SKM-1 treated with dmso at 0.1 percent for 144 hours (cell line): ENCODE data around the gene GABPB1.

Experiments used
- DNase-seq: peaks from one replicate; lab custom pipeline; 2025; ENCODE audit not compliant: unreplicated experiment; lab: John Stamatoyannopoulos, UW

GABPB1 gene

DNA sequence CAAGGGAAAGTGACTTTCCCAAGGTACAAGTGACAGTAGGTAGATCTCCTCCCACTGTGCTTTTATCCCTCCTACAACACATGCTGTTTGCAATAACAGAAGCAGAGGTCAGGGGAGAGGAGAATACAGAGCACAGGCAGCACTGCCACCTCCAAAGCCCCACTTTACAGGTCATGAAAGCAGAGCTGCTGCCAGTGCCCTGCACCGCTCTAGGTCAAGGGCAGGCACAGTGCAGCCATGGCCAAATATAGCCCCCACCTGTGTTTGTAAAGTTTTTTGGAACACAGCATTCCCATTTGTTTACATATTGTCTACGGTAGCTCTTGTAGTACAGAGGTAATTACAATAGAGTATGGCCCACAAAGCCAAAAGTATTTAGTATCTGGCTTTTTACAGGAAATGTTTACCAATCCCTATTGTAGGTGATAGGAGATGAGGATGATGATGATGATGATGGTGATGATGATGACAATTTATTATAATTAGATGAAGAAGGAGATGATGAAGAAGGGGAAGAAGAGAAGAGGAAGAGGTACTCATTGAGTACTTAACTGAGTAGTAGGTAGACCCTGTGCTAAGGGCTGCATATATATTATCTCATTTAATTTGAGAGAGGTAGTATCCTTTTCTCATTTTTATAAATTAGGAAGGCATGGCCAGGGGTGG, 109.9 kb downstream of the GABPB1 start:
- no peak for DNase-seq

DNA sequence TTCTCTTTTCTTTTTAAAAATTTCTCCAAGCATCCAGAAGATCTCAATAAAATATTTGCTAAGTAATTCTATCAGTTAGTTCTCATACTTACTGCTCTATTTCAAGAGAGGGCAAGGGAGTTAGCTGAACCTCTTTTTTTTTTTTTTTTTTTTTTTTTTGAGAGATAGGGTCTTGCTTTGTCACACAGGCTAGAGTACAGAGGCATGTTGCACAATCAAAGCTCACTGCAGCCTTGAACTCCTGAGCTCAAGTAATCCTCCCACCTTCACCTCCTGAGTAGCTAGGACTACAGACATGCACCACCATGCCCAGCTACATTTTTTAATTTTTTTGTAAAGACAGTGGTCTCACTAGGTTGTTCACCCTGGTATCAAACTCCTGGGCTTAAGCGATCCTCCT, 110.8 kb downstream of the GABPB1 start:
- no peak for DNase-seq

DNA sequence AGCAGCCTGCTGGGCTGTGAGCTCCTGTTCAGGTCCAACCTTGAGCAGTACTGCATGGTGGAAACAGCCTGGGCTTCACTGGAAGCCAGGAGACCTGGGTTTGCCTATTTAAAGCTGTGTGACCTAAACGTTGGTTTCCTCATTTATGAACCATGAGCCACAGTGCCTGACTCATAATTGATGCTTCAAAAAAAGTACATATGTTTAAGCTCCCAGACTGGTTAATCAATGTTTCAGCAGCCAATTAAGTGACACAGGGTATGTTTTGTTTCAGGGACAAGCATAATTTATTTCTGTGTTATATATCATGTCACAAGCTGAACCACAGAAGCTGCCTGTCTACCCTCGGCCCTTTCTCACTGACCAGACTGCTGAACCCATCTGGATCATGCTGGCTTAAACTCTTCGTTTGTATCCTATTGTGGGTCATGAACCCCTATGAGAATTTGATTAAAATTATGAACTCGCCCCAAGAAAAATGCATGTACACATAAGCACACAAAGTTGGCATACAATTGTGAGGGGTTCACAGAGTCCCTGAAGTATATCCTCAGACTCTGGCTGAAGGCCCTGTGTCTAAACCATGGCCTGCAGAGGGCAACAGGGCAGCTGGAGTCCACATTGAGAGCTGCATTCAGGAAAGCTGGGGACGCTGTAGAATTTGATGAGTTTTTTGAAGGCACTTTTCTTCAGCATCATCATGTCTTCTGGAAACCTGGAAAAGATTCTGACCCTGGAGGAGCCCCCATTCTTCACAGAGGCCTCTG, 113.1 kb downstream of the GABPB1 start:
- DNase-seq: no peak

- no peak for DNase-seq
Observed at GRCh38 chr15:50238255-50238654, 116.7 kb downstream of the GABPB1 start.

DNA sequence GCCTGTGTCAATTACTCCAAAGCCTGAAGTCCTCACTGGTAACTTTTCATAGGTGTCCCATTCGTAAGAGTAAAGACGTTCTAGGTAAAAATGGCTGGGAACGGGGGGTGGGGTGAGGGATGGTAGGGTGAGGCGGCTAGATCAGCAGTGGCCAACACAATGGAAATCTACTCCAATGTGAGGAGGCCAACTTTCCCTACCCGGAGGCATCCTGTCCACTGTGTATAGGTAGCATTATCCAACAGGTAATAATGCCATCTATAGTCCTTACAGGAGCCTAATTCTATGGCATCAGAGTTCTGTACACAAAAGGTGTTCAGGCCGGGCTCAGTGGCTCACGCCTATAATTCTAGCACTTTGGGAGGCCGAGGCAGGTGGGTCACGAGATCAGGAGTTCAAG, 118.6 kb downstream of the GABPB1 start:
- no peak for DNase-seq

DNA sequence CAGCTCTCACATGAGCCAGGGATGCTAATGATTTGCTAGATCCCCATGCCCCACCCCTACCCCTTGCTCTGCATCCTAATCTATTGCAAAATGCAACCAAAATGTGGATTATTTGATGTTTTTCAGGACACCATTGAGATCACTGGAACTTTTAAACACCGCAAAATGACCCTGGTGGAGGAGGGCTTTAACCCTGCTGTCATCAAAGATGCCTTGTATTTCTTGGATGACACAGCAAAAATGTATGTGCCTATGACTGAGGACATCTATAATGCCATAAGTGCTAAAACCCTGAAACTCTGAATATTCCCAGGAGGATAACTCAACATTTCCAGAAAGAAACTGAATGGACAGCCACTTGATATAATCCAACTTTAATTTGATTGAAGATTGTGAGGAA, 119.2 kb downstream of the GABPB1 start:
- DNase-seq: no peak

DNA sequence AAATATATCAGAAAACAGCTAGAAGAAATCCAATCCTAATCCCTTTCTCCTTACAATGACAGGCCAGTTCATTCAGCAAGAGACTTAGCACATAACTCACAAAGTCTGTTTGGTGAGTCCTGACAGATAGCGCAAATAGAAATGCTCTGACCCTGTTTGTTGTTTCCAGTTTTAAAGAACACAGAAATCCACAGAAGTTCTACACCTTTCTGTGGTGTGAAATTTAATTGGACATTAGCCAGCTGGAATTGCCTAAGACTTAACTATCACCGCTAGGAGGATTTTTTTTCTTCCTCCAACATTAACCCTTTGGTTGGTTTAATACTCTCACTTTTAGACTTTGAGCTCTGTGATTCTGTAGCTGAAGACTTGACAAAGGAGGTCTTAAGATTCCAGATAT, 120.2 kb downstream of the GABPB1 start:
- DNase-seq: no peak

GRCh38 chr15:50233192-50233736, 121.7 kb downstream of the GABPB1 start:
- no peak for DNase-seq

DNA sequence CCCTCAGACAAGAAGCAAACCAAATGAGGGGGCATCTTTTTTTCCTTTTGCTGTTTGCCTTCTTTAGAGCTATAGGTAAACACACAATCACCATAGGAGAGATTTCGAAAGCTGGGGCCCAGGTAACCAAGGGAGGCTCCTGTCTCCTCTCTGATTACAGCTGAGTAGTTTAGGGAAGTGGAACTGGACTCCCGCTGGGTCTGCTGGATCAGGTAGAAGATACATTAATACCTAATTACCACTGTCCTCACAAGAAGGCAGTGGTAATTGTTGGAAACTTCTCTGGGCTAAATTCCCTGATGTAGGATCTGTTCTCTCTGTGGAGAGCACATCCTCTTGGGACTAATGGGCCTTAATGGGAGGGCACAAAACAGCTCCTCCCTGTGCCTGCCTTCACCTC, 122.2 kb downstream of the GABPB1 start:
- no peak for DNase-seq

GRCh38 chr15:50231761-50232160, 123.2 kb downstream of the GABPB1 start:
- no peak for DNase-seq

DNA sequence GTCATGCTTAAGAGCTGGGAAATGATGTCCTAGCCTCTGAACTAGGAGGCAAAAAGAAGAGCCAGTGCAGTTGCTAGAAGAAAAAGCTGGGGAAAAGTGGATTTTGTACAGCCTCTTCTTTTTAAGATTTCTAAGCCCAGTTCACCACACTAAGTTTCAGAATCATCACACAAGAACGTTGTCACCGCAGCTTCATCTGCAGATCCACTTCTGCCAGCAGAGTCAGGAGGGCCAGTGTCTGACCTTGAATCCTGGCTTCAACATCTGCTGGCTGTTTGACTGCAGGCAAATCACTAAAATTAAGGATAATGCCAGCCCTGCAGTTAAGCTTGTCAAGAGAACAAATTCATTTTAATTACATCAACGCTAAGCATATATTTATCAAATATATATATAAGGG, 125.7 kb downstream of the GABPB1 start:
- no peak for DNase-seq

- no peak for DNase-seq
Observed at GRCh38 chr15:50228866-50229265, 126.1 kb downstream of the GABPB1 start.

GRCh38 chr15:50227076-50227475, 127.9 kb downstream of the GABPB1 start:
- no peak for DNase-seq

GRCh38 chr15:50225938-50226337, 129.1 kb downstream of the GABPB1 start:
- DNase-seq: no peak
